Ascending aorta (tissue), 2 donors: ENCODE measurements around the gene SDK2. TPM values are rescaled to one million over a fixed set of nuclear protein-coding genes. Genes with fewer than 3 reads are reported as not detected.

Experiments
- DNase-seq, 2 donors: peaks; one replicate each; pipeline ENCODE4 v3.0.0-alpha.2; 2019; ENCODE audit warnings: low spot score in 2 of 2
- H3K27ac ChIP-seq, 2 donors: fragments of 200-600 bp; sonication (generic); one replicate each; pipeline ENCODE4 v1.5.1; 2016 to 2017; ENCODE audit warnings: mild to moderate bottlenecking in 1 of 2
- H3K27me3 ChIP-seq: fragments of 200-600 bp; sonication (generic); one replicate; pipeline ENCODE4 v1.5.1; 2017
- H3K36me3 ChIP-seq, 2 donors: fragments of 200-600 bp; sonication (generic); one replicate each; pipeline ENCODE4 v1.5.1; 2016
- H3K4me1 ChIP-seq, 2 donors: fragments of 200-600 bp; sonication (generic); one replicate each; pipeline ENCODE4 v1.5.1; 2016 to 2017; ENCODE audit warnings: mild to moderate bottlenecking in 1 of 2
- H3K4me3 ChIP-seq, 2 donors: fragments of 200-600 bp; sonication (generic); one replicate each; pipeline ENCODE4 v1.5.1; 2016 to 2017; ENCODE audit warnings: mild to moderate bottlenecking in 1 of 2
- H3K9me3 ChIP-seq, 2 donors: fragments of 200-600 bp; sonication (generic); one replicate each; pipeline ENCODE4 v1.5.1; 2016
- CTCF ChIP-seq, 3 experiments: fragments of 200-600 bp in 2 of 3; fragments of 450-650 bp in 1 of 3; sonication (generic) in 2 of 3; IDR thresholded peaks; one replicate each; pipeline ENCODE4 v1.5.1; 2016 to 2019; ENCODE audit warnings: antibody characterized with exemption in 3 of 3, mild to moderate bottlenecking in 1 of 3, moderate library complexity in 1 of 3
- intact Hi-C: fragments of 100-400 bp; cut with DNase I; formaldehyde crosslinking; loops from one replicate; pipeline ENCODE4 v1.15.1; 2023
- total RNA-seq: library from RNA; depleted of rRNA; stranded (reverse); fragments of >200 nt; gene quantifications from one replicate; pipeline ENCODE4 v1.1.0, GENCODE V29; 2016

SDK2 gene
- total RNA-seq, 1 donor from 2014 or later = 8.1 TPM

- no peak overlapping the region for H3K27ac ChIP-seq
- H3K9me3 ChIP-seq = no peaks in the 10 kb centered on the region
- H3K4me1 ChIP-seq = no peaks in the 10 kb centered on the region
- no peak for TF ChIP-seq CTCF (IDR thresholded peaks at IDR 0.05)
- no peaks in the 10 kb centered on the region for H3K27me3 ChIP-seq
- H3K36me3 ChIP-seq = no peaks in the 10 kb centered on the region
- H3K4me3 ChIP-seq = no peak overlapping the region
- intact Hi-C loops = no loop called here
- no peak for DNase-seq
These were observed 111.8 kb downstream of the SDK2 start for GRCh38 chr17:73532421-73532901.

GRCh38 chr17:73531158-73531557 lies 113.1 kb downstream of the SDK2 start:
- TF ChIP-seq CTCF (IDR thresholded peaks at IDR 0.05) = no peak
- intact Hi-C loops = no loop called here
- Histone ChIP-seq H3K4me1 (no peaks in the 10 kb centered on the region), H3K27me3 (no peaks in the 10 kb centered on the region), H3K36me3 (no peaks in the 10 kb centered on the region), H3K27ac (no peak overlapping the region), H3K9me3 (no peaks in the 10 kb centered on the region), H3K4me3 (no peak overlapping the region)
- DNase-seq = no peak

- Histone ChIP-seq H3K9me3 (no peaks in the 10 kb centered on the region), H3K27ac (no peak overlapping the region), H3K36me3 (no peaks in the 10 kb centered on the region), H3K4me1 (no peaks in the 10 kb centered on the region), H3K27me3 (no peaks in the 10 kb centered on the region), H3K4me3 (no peak overlapping the region)
- intact Hi-C loops = no loop called here
- no peak for DNase-seq
- TF ChIP-seq CTCF (IDR thresholded peaks at IDR 0.05) = no peak
These were observed 115.6 kb downstream of the SDK2 start for GRCh38 chr17:73528679-73529078.

- intact Hi-C loops = no loop called here
- Histone ChIP-seq H3K36me3 (no peaks in the 10 kb centered on the region), H3K9me3 (no peaks in the 10 kb centered on the region), H3K4me1 (no peaks in the 10 kb centered on the region), H3K27me3 (no peaks in the 10 kb centered on the region), H3K4me3 (no peak overlapping the region), H3K27ac (no peak overlapping the region)
- DNase-seq = no peak
- TF ChIP-seq CTCF (IDR thresholded peaks at IDR 0.05) = no peak
These were observed 117.3 kb downstream of the SDK2 start for GRCh38 chr17:73526952-73527351.

GRCh38 chr17:73524941-73525679 lies 119.1 kb downstream of the SDK2 start:
- Histone ChIP-seq H3K27me3 (no peaks in the 10 kb centered on the region), H3K27ac (no peak overlapping the region), H3K4me3 (no peak overlapping the region), H3K9me3 (no peaks in the 10 kb centered on the region), H3K4me1 (no peaks in the 10 kb centered on the region), H3K36me3 (no peaks in the 10 kb centered on the region)
- intact Hi-C loops = no loop called here
- no peak for DNase-seq
- TF ChIP-seq CTCF (IDR thresholded peaks at IDR 0.05) = no peak
